Tibial nerve (tissue), 4 donors: Measurements from ENCODE around the gene CCNL1. TPM values are rescaled to one million over a fixed set of nuclear protein-coding genes. Genes with fewer than 3 reads are reported as not detected.

ENCODE experiments used
- DNase-seq, 2 donors: peaks; one replicate each; pipeline ENCODE4 v3.0.0-alpha.2; 2019; ENCODE audit warnings: low spot score in 2 of 2
- H3K27ac ChIP-seq, 4 donors: fragments of 200-600 bp; sonication (generic) in 3 of 4; one replicate each; pipeline ENCODE4 v1.5.1; 2017 to 2019; ENCODE audit warnings: mild to moderate bottlenecking in 1 of 4
- H3K27me3 ChIP-seq, 2 donors: fragments of 200-600 bp; sonication (generic) in 1 of 2; one replicate each; pipeline versions ENCODE4 v1.5.1 to v1.6.0; 2017 to 2019
- H3K36me3 ChIP-seq, 3 donors: fragments of 200-600 bp; sonication (generic); one replicate each; pipeline ENCODE4 v1.5.1; 2018 to 2019
- H3K4me1 ChIP-seq, 4 donors: fragments of 200-600 bp; sonication (generic) in 3 of 4; one replicate each; pipeline ENCODE4 v1.5.1; 2017 to 2019
- H3K4me3 ChIP-seq, 4 donors: fragments of 200-600 bp; sonication (generic) in 3 of 4; one replicate each; pipeline ENCODE4 v1.5.1; 2017 to 2019; ENCODE audit warnings: mild to moderate bottlenecking in 1 of 4, moderate library complexity in 1 of 4
- H3K9me3 ChIP-seq, 4 donors: fragments of 200-600 bp; sonication (generic) in 3 of 4; one replicate each; pipeline ENCODE4 v1.5.1; 2017 to 2019
- CTCF ChIP-seq, 5 experiments: fragments of 200-600 bp in 3 of 5; fragments of 450-650 bp in 2 of 5; sonication (generic) in 3 of 5; IDR thresholded peaks; one replicate each; pipeline ENCODE4 v1.5.1; 2016 to 2019; ENCODE audit warnings: antibody characterized with exemption in 5 of 5, mild to moderate bottlenecking in 3 of 5, moderate library complexity in 2 of 5
- EP300 ChIP-seq, 2 donors: sonication (generic); formaldehyde crosslinking; IDR thresholded peaks; one replicate each; pipeline ENCODE4 v1.6.1; 2017; ENCODE audit warnings: antibody characterized with exemption in 2 of 2, mild to moderate bottlenecking in 1 of 2
- POLR2A ChIP-seq, 2 donors: fragments of 450-650 bp; IDR thresholded peaks; one replicate each; pipeline ENCODE4 v1.6.1; 2017; ENCODE audit warnings: antibody characterized with exemption in 2 of 2, mild to moderate bottlenecking in 2 of 2, moderate library complexity in 2 of 2
- WGBS, 2 donors: methylation state at CpG; one replicate each; pipeline ENCODE4 v1.1.5; 2018; 5-methylcytosine and 5-hydroxymethylcytosine counted together
- total RNA-seq, 4 donors: library from RNA; depleted of rRNA; stranded (reverse); fragments of >200 nt; gene quantifications; one replicate each; pipeline ENCODE4 v1.1.0, GENCODE V29; 2016

Gene CCNL1
- total RNA-seq, 4 donors from 2014 or later, result 176 to 239 (median 239) TPM

DNA sequence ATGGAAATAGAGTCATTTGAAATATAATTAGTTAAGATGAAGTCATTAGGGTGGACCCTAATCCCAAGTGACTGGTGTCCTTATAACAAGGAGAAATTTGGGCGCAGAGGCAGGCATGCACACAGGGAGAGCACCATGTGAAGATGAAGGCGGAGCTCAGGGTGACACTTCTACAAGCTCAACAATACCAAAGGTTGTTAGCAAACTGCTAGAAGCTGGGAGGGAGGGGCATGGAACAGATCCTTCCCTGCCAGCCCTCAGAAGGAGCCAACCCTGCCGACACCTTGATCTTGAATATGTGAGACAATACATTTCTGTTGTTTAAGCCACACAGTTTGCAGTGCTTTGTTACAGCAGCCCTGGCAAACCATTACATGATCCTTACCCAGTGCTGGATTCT is 57.8 kb downstream of the CCNL1 start:
- no peak overlapping the region for H3K4me3 ChIP-seq
- 95 to 100% methylated on average over 3 of the region's 3 CpGs for WGBS, 2 donors
- H3K9me3 ChIP-seq, result no peaks in the 10 kb centered on the region
- no peaks in the 10 kb centered on the region for H3K27me3 ChIP-seq
- peaks cover 0 to 11% (median 4%) of the 10 kb centered on the region in 4 donors for H3K4me1 ChIP-seq
- TF ChIP-seq CTCF (IDR thresholded peaks at IDR 0.05) (no peak), POLR2A (IDR thresholded peaks at IDR 0.05) (no peak), EP300 (IDR thresholded peaks at IDR 0.05) (no peak)
- H3K27ac ChIP-seq, result no peak overlapping the region
- DNase-seq, result no peak
- no peaks in the 10 kb centered on the region for H3K36me3 ChIP-seq

GRCh38 chr3:157101486-157101885 is 58.5 kb downstream of the CCNL1 start:
- peaks cover 0 to 11% (median 4%) of the 10 kb centered on the region in 4 donors for H3K4me1 ChIP-seq
- no peaks in the 10 kb centered on the region for H3K27me3 ChIP-seq
- H3K27ac ChIP-seq, result no peak overlapping the region
- DNase-seq, result no peak
- no peak for TF ChIP-seq POLR2A (IDR thresholded peaks at IDR 0.05)
- TF ChIP-seq EP300 (IDR thresholded peaks at IDR 0.05), result no peak
- TF ChIP-seq CTCF (IDR thresholded peaks at IDR 0.05), result no peak
- WGBS, 2 donors, result 90 to 92% methylated on average over 2 of the region's 2 CpGs
- no peaks in the 10 kb centered on the region for H3K9me3 ChIP-seq
- H3K36me3 ChIP-seq, result no peaks in the 10 kb centered on the region
- no peak overlapping the region for H3K4me3 ChIP-seq

DNA sequence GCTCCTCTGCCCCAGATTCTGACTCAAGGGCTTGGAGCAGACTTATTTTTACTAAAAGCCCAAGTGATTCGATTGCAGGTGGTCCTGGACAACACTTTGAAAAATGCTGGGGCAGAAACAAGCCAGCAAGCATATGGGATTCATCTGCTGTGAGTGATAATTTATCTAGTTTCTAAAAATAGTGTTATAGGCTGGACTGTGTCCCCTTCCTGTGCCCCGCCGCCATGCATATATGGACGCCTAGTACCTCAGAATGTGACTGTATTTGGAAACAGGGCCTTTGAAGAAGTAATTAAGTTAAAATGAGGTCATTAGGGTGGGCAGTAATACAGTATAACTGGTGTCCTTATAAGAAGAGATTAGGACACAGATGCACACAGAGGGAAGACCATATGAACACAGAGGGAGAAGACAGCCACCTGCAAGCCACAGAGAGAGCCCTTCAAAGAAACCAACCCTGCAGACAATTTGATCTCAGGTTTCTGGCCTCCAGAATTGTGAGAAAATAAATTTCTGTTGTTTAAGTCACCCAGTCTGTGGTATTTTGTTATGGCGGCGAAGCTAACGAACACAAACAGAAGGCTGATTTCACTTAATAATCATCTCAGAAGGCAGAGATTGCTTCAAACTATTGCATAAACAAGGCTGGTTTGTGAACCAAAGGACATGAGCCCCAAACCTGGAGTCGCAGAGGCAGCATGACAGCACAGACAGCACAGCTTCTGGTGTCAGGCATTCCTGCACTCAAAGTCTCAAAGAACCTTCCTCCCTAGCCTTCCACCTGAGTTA is 59.1 kb downstream of the CCNL1 start:
- Histone ChIP-seq H3K9me3 (no peaks in the 10 kb centered on the region), H3K4me3 (no peak overlapping the region), H3K36me3 (no peaks in the 10 kb centered on the region), H3K4me1 (peaks cover 0 to 11% (median 4%) of the 10 kb centered on the region in 4 donors), H3K27ac (peak overlapping the region in 1 of 4 donors; percentile 17), H3K27me3 (no peaks in the 10 kb centered on the region)
- 77 to 80% methylated on average over 8 of the region's 8 CpGs for WGBS, 2 donors
- no peak for TF ChIP-seq CTCF (IDR thresholded peaks at IDR 0.05)
- TF ChIP-seq POLR2A (IDR thresholded peaks at IDR 0.05), result no peak
- no peak for TF ChIP-seq EP300 (IDR thresholded peaks at IDR 0.05)
- no peak for DNase-seq

GRCh38 chr3:157100096-157100477 is 59.9 kb downstream of the CCNL1 start:
- Histone ChIP-seq H3K27me3 (no peaks in the 10 kb centered on the region), H3K36me3 (no peaks in the 10 kb centered on the region), H3K9me3 (no peaks in the 10 kb centered on the region), H3K4me3 (no peak overlapping the region), H3K27ac (peak overlapping the region in 1 of 4 donors; percentile 17), H3K4me1 (peaks cover 0 to 11% (median 4%) of the 10 kb centered on the region in 4 donors)
- TF ChIP-seq POLR2A (IDR thresholded peaks at IDR 0.05), result no peak
- no peak for TF ChIP-seq EP300 (IDR thresholded peaks at IDR 0.05)
- no peak for TF ChIP-seq CTCF (IDR thresholded peaks at IDR 0.05)
- 83 to 89% methylated on average over 4 of the region's 4 CpGs for WGBS, 2 donors
- DNase-seq, result no peak

GRCh38 chr3:157099326-157100095 is 60.4 kb downstream of the CCNL1 start:
- peak overlapping the region in 2 of 4 donors; percentile 8 to 17 for H3K27ac ChIP-seq
- peaks cover 0 to 11% (median 4%) of the 10 kb centered on the region in 4 donors for H3K4me1 ChIP-seq
- WGBS, 2 donors, result 83 to 86% methylated on average over 10 of the region's 10 CpGs
- no peak for TF ChIP-seq EP300 (IDR thresholded peaks at IDR 0.05)
- TF ChIP-seq POLR2A (IDR thresholded peaks at IDR 0.05), result no peak
- no peak for TF ChIP-seq CTCF (IDR thresholded peaks at IDR 0.05)
- H3K27me3 ChIP-seq, result no peaks in the 10 kb centered on the region
- DNase-seq, result no peak
- H3K9me3 ChIP-seq, result no peaks in the 10 kb centered on the region
- no peaks in the 10 kb centered on the region for H3K36me3 ChIP-seq
- H3K4me3 ChIP-seq, result no peak overlapping the region
